Activated CD4-positive, alpha-beta T cell treated with anti-CD3 and anti-CD28 coated beads, Interleukin-2, amount 10 ng/mL, durations not matched to agents 24 days and 14 days (primary cell): ENCODE results near the gene DHPS. TPM values are rescaled to one million over a fixed set of nuclear protein-coding genes. Genes with fewer than 3 reads are reported as not detected.
"Not testable (repeated sequence)": the region's sequence is repeated elsewhere in the genome, so short reads cannot be mapped to it uniquely, and the experiment has no call there.

Source experiments
- DNase-seq: peaks from one replicate; pipeline ENCODE4 v3.0.0; 2022
- H3K27ac Mint-ChIP-seq: one replicate; pipeline ENCODE4 v1.8.0; 2022; ENCODE audit warnings: mild to moderate bottlenecking, mixed read lengths
- H3K27me3 Mint-ChIP-seq: one replicate; pipeline ENCODE4 v1.8.0; 2022; ENCODE audit warnings: mixed read lengths
- H3K36me3 Mint-ChIP-seq: one replicate; pipeline ENCODE4 v1.8.0; 2022; ENCODE audit warnings: low read depth, mild to moderate bottlenecking, mixed read lengths
- H3K4me1 Mint-ChIP-seq: one replicate; pipeline ENCODE4 v1.8.0; 2021; ENCODE audit warnings: mixed read lengths
- H3K4me3 Mint-ChIP-seq: one replicate; pipeline ENCODE4 v1.8.0; 2022; ENCODE audit warnings: mild to moderate bottlenecking, moderate library complexity, mixed read lengths
- H3K9me3 Mint-ChIP-seq: one replicate; pipeline ENCODE4 v1.8.0; 2021; ENCODE audit warnings: mixed read lengths
- intact Hi-C: fragments of 100-400 bp; cut with micrococcal nuclease; formaldehyde crosslinking; loops from one replicate; pipeline ENCODE4 v1.15.1; 2023
- total RNA-seq: library from RNA; stranded (reverse); gene quantifications from 2 replicates; pipeline ENCODE4 v1.2.3, GENCODE V29; 2022

DHPS gene
- total RNA-seq, 1 donor from 2014 or later = 155 TPM

- H3K4me3 Mint-ChIP-seq = peak within 1 kb of the TSS; percentile 90
- H3K27ac Mint-ChIP-seq = peak within 1 kb of the TSS; percentile 94
- DNase-seq = peak; percentile 99
- no peaks in the 10 kb centered on the region for H3K27me3 Mint-ChIP-seq
- H3K9me3 Mint-ChIP-seq = no peaks in the 10 kb centered on the region
- H3K4me1 Mint-ChIP-seq = peaks cover 8% of the 10 kb centered on the region
- intact Hi-C loops = loop anchor here (2.0 kb wide), 1 partner anchor 16 kb away; the partner anchor contains the start of gene DHPS
- peaks cover 27% of the 10 kb centered on the region for H3K36me3 Mint-ChIP-seq
Measured at GRCh38 chr19:12696366-12697335, 15.0 kb upstream of the DHPS start, which contains the start of gene FBXW9. TSS of gene FBXW9 (minus strand) at chr19:12696631. CDS start at chr19:12696581, 50 bp downstream.

GRCh38 chr19:12695997-12696365 is 14.3 kb upstream of the DHPS start:
- Mint-ChIP-seq H3K9me3 (no peaks in the 10 kb centered on the region), H3K27ac (peak overlapping the region; percentile 94), H3K27me3 (no peaks in the 10 kb centered on the region), H3K4me3 (peak overlapping the region; percentile 90), H3K36me3 (peaks cover 20% of the 10 kb centered on the region), H3K4me1 (peaks cover 8% of the 10 kb centered on the region)
- intact Hi-C loops = loop anchor here (2.0 kb wide), 1 partner anchor 15 kb away; the partner anchor contains the start of gene DHPS
- DNase-seq = no peak

- H3K27ac Mint-ChIP-seq = peak overlapping the region; percentile 71
- intact Hi-C loops = no loop called here
- peaks cover 16% of the 10 kb centered on the region for H3K36me3 Mint-ChIP-seq
- peaks cover 8% of the 10 kb centered on the region for H3K4me1 Mint-ChIP-seq
- H3K4me3 Mint-ChIP-seq = peak overlapping the region; percentile 90
- H3K27me3 Mint-ChIP-seq = no peaks in the 10 kb centered on the region
- no peaks in the 10 kb centered on the region for H3K9me3 Mint-ChIP-seq
- DNase-seq = no peak
Measured at GRCh38 chr19:12695514-12695913, 13.8 kb upstream of the DHPS start.

- H3K4me3 Mint-ChIP-seq = peak overlapping the region; percentile 90
- H3K36me3 Mint-ChIP-seq = peaks cover 14% of the 10 kb centered on the region
- peak; percentile 66 for DNase-seq
- intact Hi-C loops = no loop called here
- H3K27me3 Mint-ChIP-seq = no peaks in the 10 kb centered on the region
- peaks cover 8% of the 10 kb centered on the region for H3K4me1 Mint-ChIP-seq
- H3K9me3 Mint-ChIP-seq = no peaks in the 10 kb centered on the region
- H3K27ac Mint-ChIP-seq = no peak overlapping the region
Measured at GRCh38 chr19:12695096-12695495, 13.4 kb upstream of the DHPS start.

- DNase-seq = no peak
- H3K4me3 Mint-ChIP-seq = peak overlapping the region; percentile 90
- no peaks in the 10 kb centered on the region for H3K27me3 Mint-ChIP-seq
- peaks cover 8% of the 10 kb centered on the region for H3K4me1 Mint-ChIP-seq
- H3K27ac Mint-ChIP-seq = no peak overlapping the region
- peaks cover 13% of the 10 kb centered on the region for H3K36me3 Mint-ChIP-seq
- H3K9me3 Mint-ChIP-seq = no peaks in the 10 kb centered on the region
- intact Hi-C loops = no loop called here
Measured at GRCh38 chr19:12694641-12695040, 13.0 kb upstream of the DHPS start.

GRCh38 chr19:12692960-12693359 is 11.3 kb upstream of the DHPS start:
- DNase-seq = no peak
- Mint-ChIP-seq H3K9me3 (no peaks in the 10 kb centered on the region), H3K36me3 (peaks cover 8% of the 10 kb centered on the region), H3K4me1 (peaks cover 5% of the 10 kb centered on the region), H3K27me3 (no peaks in the 10 kb centered on the region), H3K4me3 (no peak overlapping the region), H3K27ac (no peak overlapping the region)
- intact Hi-C loops = no loop called here

GRCh38 chr19:12689581-12690216 is 8.0 kb upstream of the DHPS start:
- Mint-ChIP-seq H3K4me1 (no peaks in the 10 kb centered on the region), H3K4me3 (no peak overlapping the region), H3K36me3 (peaks cover 2% of the 10 kb centered on the region), H3K27ac (no peak overlapping the region), H3K27me3 (no peaks in the 10 kb centered on the region), H3K9me3 (no peaks in the 10 kb centered on the region)
- DNase-seq = no peak
- intact Hi-C loops = no loop called here

GRCh38 chr19:12689012-12689411 is 7.3 kb upstream of the DHPS start:
- Mint-ChIP-seq H3K27me3 (no peaks in the 10 kb centered on the region), H3K36me3 (peaks cover 2% of the 10 kb centered on the region), H3K27ac (no peak overlapping the region), H3K9me3 (no peaks in the 10 kb centered on the region), H3K4me1 (peaks cover under 1% of the 10 kb centered on the region), H3K4me3 (no peak overlapping the region)
- DNase-seq = no peak
- intact Hi-C loops = no loop called here

GRCh38 chr19:12687496-12688196 is 6.0 kb upstream of the DHPS start, which contains the start of gene GNG14:
TSS of gene GNG14 (plus strand) at chr19:12687998. CDS start at chr19:12688049, 51 bp downstream.
- no peak within 1 kb of the TSS for H3K27ac Mint-ChIP-seq
- no peak for DNase-seq
- no peaks in the 10 kb centered on the region for H3K9me3 Mint-ChIP-seq
- H3K27me3 Mint-ChIP-seq = no peaks in the 10 kb centered on the region
- H3K36me3 Mint-ChIP-seq = peaks cover 2% of the 10 kb centered on the region
- H3K4me3 Mint-ChIP-seq = no peak within 1 kb of the TSS
- peaks cover 4% of the 10 kb centered on the region for H3K4me1 Mint-ChIP-seq
- intact Hi-C loops = no loop called here

- intact Hi-C loops = no loop called here
- H3K4me3 Mint-ChIP-seq = no peak overlapping the region
Measured at GRCh38 chr19:12685831-12686230, 4.2 kb upstream of the DHPS start.

GRCh38 chr19:12680034-12680433 is 1.6 kb downstream of the DHPS start:
- Mint-ChIP-seq H3K27me3 (no peaks in the 10 kb centered on the region), H3K4me3 (peak overlapping the region; percentile 63), H3K27ac (no peak overlapping the region), H3K4me1 (peaks cover 22% of the 10 kb centered on the region), H3K9me3 (no peaks in the 10 kb centered on the region), H3K36me3 (peaks cover 40% of the 10 kb centered on the region)
- intact Hi-C loops = loop anchor here (2.0 kb wide), 1 partner anchor 17 kb away; the partner anchor contains the start of gene FBXW9
- no peak for DNase-seq

More at GRCh38 chr19:12685831-12686230, 4.2 kb upstream of the DHPS start:
- Mint-ChIP-seq H3K4me1 (peaks cover 8% of the 10 kb centered on the region), H3K9me3 (no peaks in the 10 kb centered on the region), H3K27ac (no peak overlapping the region), H3K27me3 (no peaks in the 10 kb centered on the region), H3K36me3 (peaks cover 7% of the 10 kb centered on the region)
- DNase-seq = no peak

- H3K9me3 Mint-ChIP-seq, H3K4me3 Mint-ChIP-seq, H3K27ac Mint-ChIP-seq, DNase-seq, intact Hi-C loops, H3K27me3 Mint-ChIP-seq: not testable (repeated sequence)
- Mint-ChIP-seq H3K36me3 (peaks cover 56% of the 10 kb centered on the region), H3K4me1 (peaks cover 22% of the 10 kb centered on the region)
Measured at GRCh38 chr19:12678039-12678438, 3.6 kb downstream of the DHPS start.

- H3K9me3 Mint-ChIP-seq = no peaks in the 10 kb centered on the region
- DNase-seq = no peak
- intact Hi-C loops = no loop called here
- H3K4me3 Mint-ChIP-seq = no peak overlapping the region
- no peak overlapping the region for H3K27ac Mint-ChIP-seq
- no peaks in the 10 kb centered on the region for H3K27me3 Mint-ChIP-seq
- peaks cover 61% of the 10 kb centered on the region for H3K36me3 Mint-ChIP-seq
- peaks cover 24% of the 10 kb centered on the region for H3K4me1 Mint-ChIP-seq
Measured at GRCh38 chr19:12676928-12677327, 4.8 kb downstream of the DHPS start.
